ENCODE results near the gene LCE1F. TPM values are rescaled to one million over a fixed set of nuclear protein-coding genes. Genes with fewer than 3 reads are reported as not detected.

LCE1F gene
- total RNA-seq, 2 donors from 2014 or later, result not detected

- no peaks in the 10 kb centered on the region for H3K36me3 ChIP-seq
- H3K9me3 ChIP-seq, result no peaks in the 10 kb centered on the region
- ATAC-seq (ENCODE audit: insufficient number of reproducible peaks, low FRiP score, low read depth) (no peak), DNase-seq (ENCODE audit: low spot score) (no peak)
- no peak overlapping the region for H3K27ac ChIP-seq
- H3K27me3 ChIP-seq (replicated peaks; ENCODE audit: insufficient read depth), result no peaks in the 10 kb centered on the region
- TF ChIP-seq CTCF (IDR thresholded peaks at IDR 0.05), result no peak
- H3K4me3 ChIP-seq, result no peak overlapping the region
- H3K4me1 ChIP-seq (ENCODE audit: control insufficient read depth in 1 of 2, low read depth in 2 of 2), result no peaks in the 10 kb centered on the region
Observed at GRCh38 chr1:152739841-152740240, 35.1 kb upstream of the LCE1F start.

- no peak overlapping the region for H3K27ac ChIP-seq
- no peaks in the 10 kb centered on the region for H3K9me3 ChIP-seq
- no peaks in the 10 kb centered on the region for H3K36me3 ChIP-seq
- no peak overlapping the region for H3K4me3 ChIP-seq
- no peak for TF ChIP-seq CTCF (IDR thresholded peaks at IDR 0.05)
- ATAC-seq (ENCODE audit: insufficient number of reproducible peaks, low FRiP score, low read depth), result no peak
- no peaks in the 10 kb centered on the region for H3K27me3 ChIP-seq (replicated peaks; ENCODE audit: insufficient read depth)
- H3K4me1 ChIP-seq (ENCODE audit: control insufficient read depth in 1 of 2, low read depth in 2 of 2), result no peaks in the 10 kb centered on the region
- no peak for DNase-seq (ENCODE audit: low spot score)
Observed at GRCh38 chr1:152741656-152742055, 33.3 kb upstream of the LCE1F start.

GRCh38 chr1:152743371-152744145, 31.4 kb upstream of the LCE1F start:
- H3K36me3 ChIP-seq, result no peaks in the 10 kb centered on the region
- H3K27me3 ChIP-seq (replicated peaks; ENCODE audit: insufficient read depth), result no peaks in the 10 kb centered on the region
- H3K9me3 ChIP-seq, result no peaks in the 10 kb centered on the region
- ATAC-seq (ENCODE audit: insufficient number of reproducible peaks, low FRiP score, low read depth) (no peak), DNase-seq (ENCODE audit: low spot score) (no peak)
- H3K27ac ChIP-seq, result no peak overlapping the region
- TF ChIP-seq CTCF (IDR thresholded peaks at IDR 0.05), result no peak
- H3K4me3 ChIP-seq, result no peak overlapping the region
- H3K4me1 ChIP-seq (ENCODE audit: control insufficient read depth in 1 of 2, low read depth in 2 of 2), result no peaks in the 10 kb centered on the region

GRCh38 chr1:152745289-152745704, 29.6 kb upstream of the LCE1F start:
- ATAC-seq (ENCODE audit: insufficient number of reproducible peaks, low FRiP score, low read depth) (no peak), DNase-seq (ENCODE audit: low spot score) (no peak)
- TF ChIP-seq CTCF (IDR thresholded peaks at IDR 0.05), result no peak
- Histone ChIP-seq H3K27ac (no peak overlapping the region), H3K4me3 (no peak overlapping the region), H3K27me3 (replicated peaks; ENCODE audit: insufficient read depth) (no peaks in the 10 kb centered on the region), H3K36me3 (no peaks in the 10 kb centered on the region), H3K9me3 (no peaks in the 10 kb centered on the region), H3K4me1 (ENCODE audit: control insufficient read depth in 1 of 2, low read depth in 2 of 2) (no peaks in the 10 kb centered on the region)

- no peak for TF ChIP-seq CTCF (IDR thresholded peaks at IDR 0.05)
- Histone ChIP-seq H3K27ac (no peak overlapping the region), H3K27me3 (replicated peaks; ENCODE audit: insufficient read depth) (no peaks in the 10 kb centered on the region), H3K9me3 (no peaks in the 10 kb centered on the region), H3K4me3 (no peak overlapping the region), H3K4me1 (ENCODE audit: control insufficient read depth in 1 of 2, low read depth in 2 of 2) (no peaks in the 10 kb centered on the region), H3K36me3 (no peaks in the 10 kb centered on the region)
- DNase-seq (ENCODE audit: low spot score) (no peak), ATAC-seq (ENCODE audit: insufficient number of reproducible peaks, low FRiP score, low read depth) (no peak)
Observed at GRCh38 chr1:152745765-152746444, 29.0 kb upstream of the LCE1F start.
